GM18861 (cell line): Measurements from ENCODE around the gene AHCY.
"Not testable (repeated sequence)": the region's sequence is repeated elsewhere in the genome, so short reads cannot be mapped to it uniquely, and the experiment has no call there.

Experiments used
- ATAC-seq: cut with Tn5 transposase; IDR thresholded peaks from one replicate; pipeline ENCODE4 v1.9.1; 2021; ENCODE audit not compliant: unreplicated experiment

Gene AHCY

GRCh38 chr20:34262488-34263288 lies 40.5 kb downstream of the AHCY start:
- no peak for ATAC-seq

- no peak for ATAC-seq
Observed at GRCh38 chr20:34260208-34260942, 42.8 kb downstream of the AHCY start.

GRCh38 chr20:34256629-34257124 lies 46.5 kb downstream of the AHCY start:
- ATAC-seq, result no peak

GRCh38 chr20:34254979-34255378 lies 48.2 kb downstream of the AHCY start:
- ATAC-seq, result no peak

- not testable (repeated sequence) for ATAC-seq
Observed at GRCh38 chr20:34252431-34253086, 50.6 kb downstream of the AHCY start.

GRCh38 chr20:34251619-34252018 lies 51.5 kb downstream of the AHCY start:
- no peak for ATAC-seq

GRCh38 chr20:34250005-34250404 lies 53.1 kb downstream of the AHCY start:
- no peak for ATAC-seq

GRCh38 chr20:34249291-34249690 lies 53.9 kb downstream of the AHCY start:
- ATAC-seq, result no peak

GRCh38 chr20:34246126-34246626 lies 57.0 kb downstream of the AHCY start:
- ATAC-seq, result no peak

GRCh38 chr20:34243377-34243776 lies 59.8 kb downstream of the AHCY start:
- ATAC-seq, result no peak

- ATAC-seq, result no peak
Observed at GRCh38 chr20:34242879-34243278, 60.3 kb downstream of the AHCY start.

GRCh38 chr20:34242015-34242414 lies 61.1 kb downstream of the AHCY start:
- ATAC-seq, result not testable (repeated sequence)

GRCh38 chr20:34240693-34241615 lies 62.2 kb downstream of the AHCY start, which contains the start of gene ASIP:
Gene ASIP (plus strand): TSS chr20:34241423. CDS start chr20:34260375, 18,952 bp downstream.
- no peak for ATAC-seq

- no peak for ATAC-seq
Observed at GRCh38 chr20:34240121-34240520, 63.0 kb downstream of the AHCY start.

GRCh38 chr20:34237942-34238341 lies 65.2 kb downstream of the AHCY start:
- no peak for ATAC-seq

GRCh38 chr20:34235875-34236274 lies 67.3 kb downstream of the AHCY start:
- no peak for ATAC-seq

- ATAC-seq, result no peak
Observed at GRCh38 chr20:34233687-34234086, 69.5 kb downstream of the AHCY start.

- no peak for ATAC-seq
Observed at GRCh38 chr20:34232494-34233087, 70.6 kb downstream of the AHCY start.

- no peak for ATAC-seq
Observed at GRCh38 chr20:34231634-34232033, 71.5 kb downstream of the AHCY start.
